Measurements from ENCODE around the gene PIGQ. TPM values are rescaled to one million over a fixed set of nuclear protein-coding genes. Genes with fewer than 3 reads are reported as not detected.

Gene PIGQ
- total and polyA plus RNA-seq, 2 of the 8 experiments (the other 6 are each of a cell fraction or from before 2014, with no cell fraction given) = 36.0 to 49.2 TPM

GRCh38 chr16:563072-563644 is 6.6 kb upstream of the PIGQ start (continued):
- no peak for TF ChIP-seq ASH2L (IDR thresholded peaks at IDR 0.05; ENCODE audit: low read length)
- TF ChIP-seq JUN (IDR thresholded peaks at IDR 0.05; ENCODE audit: low read depth, low read length) = no peak
- no peak for TF ChIP-seq E2F6 (IDR thresholded peaks at IDR 0.05)
- TF ChIP-seq RBBP5 (IDR thresholded peaks at IDR 0.05; ENCODE audit: borderline replicate concordance, low read depth, low read length) = no peak
- TF ChIP-seq NRF1 (IDR thresholded peaks at IDR 0.05; ENCODE audit: low read depth, low read length) = no peak
- no peak for TF ChIP-seq FOSL1 (IDR thresholded peaks at IDR 0.05; ENCODE audit: insufficient read depth, low read depth, low read length)

Data from H1 (cell line).